ENCODE measurements around the gene TRABD2B. TPM values are rescaled to one million over a fixed set of nuclear protein-coding genes. Genes with fewer than 3 reads are reported as not detected.

The TRABD2B gene
- total RNA-seq, 2 donors from 2014 or later = 2.6 to 4.3 TPM

DNA sequence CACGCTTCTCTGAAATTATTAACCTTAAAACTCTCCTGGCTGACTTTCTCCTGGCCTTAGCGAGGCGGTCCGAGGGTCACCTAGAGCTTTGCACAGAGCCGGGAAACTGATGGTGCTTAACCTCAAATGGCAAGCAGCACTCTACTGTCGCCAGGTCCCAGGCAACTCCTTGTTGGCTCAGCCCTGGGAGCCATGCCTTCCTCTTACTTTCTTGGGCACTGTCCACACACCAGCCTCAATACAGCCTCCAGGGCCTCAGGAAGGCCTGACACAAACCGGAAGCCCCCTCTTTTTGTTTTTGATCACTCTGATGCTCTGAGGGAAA is 3.8 kb downstream of the TRABD2B start:
- intact Hi-C loops (cut with DNase I) = no loop called here

DNA sequence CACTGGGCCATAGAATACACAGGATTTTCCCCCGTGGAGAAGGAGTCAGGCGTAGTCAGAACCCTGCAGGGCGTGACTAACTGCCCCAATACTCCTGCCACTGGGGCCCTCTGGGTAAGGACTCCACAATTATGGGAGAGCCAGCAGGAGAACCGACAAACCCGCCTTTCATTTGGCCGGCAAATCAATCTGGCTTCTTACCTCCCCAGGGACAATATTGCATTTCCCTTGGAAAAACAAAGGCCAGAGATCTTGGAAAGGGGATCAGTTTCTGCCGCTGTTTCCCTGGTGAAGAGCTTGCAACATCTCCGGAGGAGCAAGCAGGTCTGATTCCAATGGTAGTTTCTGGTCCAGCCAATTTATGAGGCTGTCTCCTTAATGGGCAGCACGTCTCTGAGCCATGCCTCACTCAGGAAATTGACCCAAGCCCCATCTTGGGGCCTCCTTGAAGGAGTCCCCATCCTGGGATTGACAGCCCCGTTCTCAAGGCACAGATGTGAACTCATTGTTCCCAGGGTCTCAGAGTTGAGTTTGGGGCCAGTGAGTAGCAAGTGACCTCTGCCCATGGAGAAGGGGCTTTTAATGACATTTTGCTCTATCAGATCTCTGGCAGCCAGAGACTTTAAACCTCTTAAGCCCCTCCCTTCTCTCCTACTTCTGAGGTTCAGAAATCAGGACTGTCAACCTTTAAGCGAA is 4.3 kb downstream of the TRABD2B start:
- Histone ChIP-seq H3K9me3 (no peaks in the 10 kb centered on the region), H3K27me3 (peaks cover 0 to 8% of the 10 kb centered on the region in 2 donors), H3K36me3 (replicated peaks in 1 of 2; ENCODE audit: insufficient read depth in 1 of 2, low read depth in 2 of 2) (no peaks in the 10 kb centered on the region), H3K4me3 (no peak overlapping the region), H3K27ac (no peak overlapping the region), H3K4me1 (peaks cover 46% of the 10 kb centered on the region)
- peak in 1 of 4 donors; percentile 22 for DNase-seq
- TF ChIP-seq, protein P1, sequence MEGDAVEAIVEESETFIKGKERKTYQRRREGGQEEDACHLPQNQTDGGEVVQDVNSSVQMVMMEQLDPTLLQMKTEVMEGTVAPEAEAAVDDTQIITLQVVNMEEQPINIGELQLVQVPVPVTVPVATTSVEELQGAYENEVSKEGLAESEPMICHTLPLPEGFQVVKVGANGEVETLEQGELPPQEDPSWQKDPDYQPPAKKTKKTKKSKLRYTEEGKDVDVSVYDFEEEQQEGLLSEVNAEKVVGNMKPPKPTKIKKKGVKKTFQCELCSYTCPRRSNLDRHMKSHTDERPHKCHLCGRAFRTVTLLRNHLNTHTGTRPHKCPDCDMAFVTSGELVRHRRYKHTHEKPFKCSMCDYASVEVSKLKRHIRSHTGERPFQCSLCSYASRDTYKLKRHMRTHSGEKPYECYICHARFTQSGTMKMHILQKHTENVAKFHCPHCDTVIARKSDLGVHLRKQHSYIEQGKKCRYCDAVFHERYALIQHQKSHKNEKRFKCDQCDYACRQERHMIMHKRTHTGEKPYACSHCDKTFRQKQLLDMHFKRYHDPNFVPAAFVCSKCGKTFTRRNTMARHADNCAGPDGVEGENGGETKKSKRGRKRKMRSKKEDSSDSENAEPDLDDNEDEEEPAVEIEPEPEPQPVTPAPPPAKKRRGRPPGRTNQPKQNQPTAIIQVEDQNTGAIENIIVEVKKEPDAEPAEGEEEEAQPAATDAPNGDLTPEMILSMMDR (IDR thresholded peaks at IDR 0.05) = no peak
- no peak for TF ChIP-seq POLR2A (IDR thresholded peaks at IDR 0.05)
- no peak for ATAC-seq
- 53 to 60% methylated on average over 7 to 11 of the region's 11 CpGs for WGBS, 2 donors
- intact Hi-C loops (cut with DNase I) = no loop called here

More for the DNA sequence above, 3.8 kb downstream of the TRABD2B start:
- no peak for DNase-seq
- Histone ChIP-seq H3K4me3 (no peak overlapping the region), H3K4me1 (peaks cover 48% of the 10 kb centered on the region), H3K27me3 (peaks cover 0 to 13% of the 10 kb centered on the region in 2 donors), H3K27ac (no peak overlapping the region), H3K36me3 (replicated peaks in 1 of 2; ENCODE audit: insufficient read depth in 1 of 2, low read depth in 2 of 2) (no peaks in the 10 kb centered on the region), H3K9me3 (no peaks in the 10 kb centered on the region)
- no peak for ATAC-seq
- TF ChIP-seq, protein P1 (IDR thresholded peaks at IDR 0.05) = no peak
- TF ChIP-seq POLR2A (IDR thresholded peaks at IDR 0.05) = no peak
- WGBS, 2 donors = 61 to 66% methylated on average over 7 of the region's 7 CpGs

DNA sequence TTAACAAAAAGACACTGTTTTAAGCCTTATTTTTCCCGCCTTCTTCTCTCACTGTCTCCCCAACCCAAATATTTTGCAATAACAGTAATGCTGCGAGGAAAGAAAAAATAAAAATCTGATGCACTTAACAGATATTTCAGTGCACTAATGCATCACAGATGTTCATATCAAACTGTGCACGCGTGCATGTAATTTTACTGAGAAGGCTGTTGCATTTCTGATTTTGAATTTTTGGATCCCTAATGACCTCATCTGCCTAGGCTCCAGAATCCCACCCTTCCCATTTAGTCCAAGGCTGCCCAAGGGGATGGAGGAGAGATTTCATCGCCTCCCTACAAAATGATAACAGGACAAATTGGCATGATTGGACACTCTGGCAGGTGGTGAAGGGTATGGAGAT is 5.5 kb downstream of the TRABD2B start:
- intact Hi-C loops (cut with DNase I) = no loop called here
- Histone ChIP-seq H3K36me3 (replicated peaks in 1 of 2; ENCODE audit: insufficient read depth in 1 of 2, low read depth in 2 of 2) (no peaks in the 10 kb centered on the region), H3K9me3 (no peaks in the 10 kb centered on the region), H3K27me3 (peaks cover 0 to 4% of the 10 kb centered on the region in 2 donors), H3K27ac (no peak overlapping the region), H3K4me3 (no peak overlapping the region), H3K4me1 (peaks cover 38% of the 10 kb centered on the region)
- ATAC-seq = no peak
- WGBS, 2 donors = 80 to 88% methylated on average over 5 of the region's 5 CpGs
- DNase-seq = no peak
- TF ChIP-seq POLR2A (IDR thresholded peaks at IDR 0.05) = no peak
- TF ChIP-seq, protein P1 (IDR thresholded peaks at IDR 0.05) = no peak

DNA sequence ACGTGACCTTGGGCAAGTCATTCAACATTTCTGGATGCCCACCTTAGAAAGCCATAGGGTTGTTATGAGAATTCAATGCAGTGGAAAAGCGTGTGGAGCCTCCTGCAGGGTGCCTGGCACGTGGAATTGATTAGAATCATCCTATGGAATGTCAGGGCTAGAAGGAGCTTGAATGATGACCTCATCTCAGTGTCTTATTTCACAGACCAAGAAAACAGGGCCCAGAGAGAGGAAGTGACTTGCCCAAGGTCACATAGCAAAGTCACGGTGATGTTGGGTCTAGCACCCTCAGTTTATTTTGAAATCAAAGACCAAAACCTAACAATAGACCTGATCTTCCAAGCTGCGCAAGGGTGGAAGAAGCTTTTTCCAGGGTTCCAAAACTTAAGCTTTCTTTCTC is 6.0 kb downstream of the TRABD2B start:
- Histone ChIP-seq H3K27ac (no peak overlapping the region), H3K4me3 (no peak overlapping the region), H3K9me3 (no peaks in the 10 kb centered on the region), H3K36me3 (replicated peaks in 1 of 2; ENCODE audit: insufficient read depth in 1 of 2, low read depth in 2 of 2) (no peaks in the 10 kb centered on the region), H3K4me1 (peaks cover 34% of the 10 kb centered on the region), H3K27me3 (no peaks in the 10 kb centered on the region)
- no peak for DNase-seq
- intact Hi-C loops (cut with DNase I) = no loop called here
- ATAC-seq = no peak
- no peak for TF ChIP-seq POLR2A (IDR thresholded peaks at IDR 0.05)
- TF ChIP-seq, protein P1 (IDR thresholded peaks at IDR 0.05) = no peak
- WGBS, 2 donors = 53 to 55% methylated on average over 5 of the region's 5 CpGs

DNA sequence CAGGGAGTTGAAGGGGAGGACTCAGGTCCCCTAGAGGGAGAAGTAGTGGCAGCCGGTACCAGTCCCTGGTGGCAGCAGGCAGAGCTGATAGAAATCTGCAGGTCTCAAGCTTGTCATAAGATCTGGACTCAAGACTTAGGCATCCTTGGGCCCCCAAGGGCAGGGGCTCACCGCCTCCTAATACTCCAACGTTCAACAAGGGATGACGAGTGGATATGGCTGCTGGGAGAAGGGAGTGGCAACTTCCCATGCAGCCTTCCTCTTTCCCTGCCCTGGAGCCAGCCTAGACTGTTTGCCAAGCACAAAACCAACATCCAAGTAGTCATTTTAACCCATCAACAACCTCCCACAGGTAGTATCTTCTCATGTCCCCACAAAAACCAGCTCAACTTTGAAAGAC is 6.9 kb downstream of the TRABD2B start:
- WGBS, 2 donors = 78 to 85% methylated on average over 4 of the region's 4 CpGs
- no peak for DNase-seq
- no peak overlapping the region for H3K27ac ChIP-seq
- ATAC-seq = no peak
- peaks cover 30% of the 10 kb centered on the region for H3K4me1 ChIP-seq
- no peak for TF ChIP-seq POLR2A (IDR thresholded peaks at IDR 0.05)
- TF ChIP-seq, protein P1 (IDR thresholded peaks at IDR 0.05) = no peak
- no peaks in the 10 kb centered on the region for H3K27me3 ChIP-seq
- no peak overlapping the region for H3K4me3 ChIP-seq
- H3K9me3 ChIP-seq = no peaks in the 10 kb centered on the region
- intact Hi-C loops (cut with DNase I) = no loop called here
- no peaks in the 10 kb centered on the region for H3K36me3 ChIP-seq (replicated peaks in 1 of 2; ENCODE audit: insufficient read depth in 1 of 2, low read depth in 2 of 2)

Measured in body of pancreas (tissue), 4 donors.